Measurements from ENCODE around the gene CPHXL.

Gene CPHXL

DNA sequence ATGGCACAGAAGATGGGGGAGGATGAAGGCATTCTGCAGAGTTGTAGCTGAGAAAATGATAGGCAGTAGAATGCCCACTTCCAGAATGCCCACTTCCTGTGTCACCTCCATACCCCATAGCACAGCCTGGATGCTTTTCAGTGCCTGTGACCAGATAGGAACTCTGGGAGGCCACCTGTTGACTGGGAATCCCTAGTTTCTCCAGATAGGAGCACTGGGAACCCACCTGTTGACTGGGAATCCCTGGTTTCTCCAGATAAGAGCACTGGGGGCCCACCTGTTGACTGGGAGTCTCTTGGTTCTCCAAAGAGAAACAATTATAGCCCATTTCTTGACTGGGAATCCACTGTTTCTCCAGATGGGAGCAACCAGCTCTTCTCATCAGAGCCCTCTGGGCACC, 11.6 kb downstream of the CPHXL start:
- TF ChIP-seq, protein P1, sequence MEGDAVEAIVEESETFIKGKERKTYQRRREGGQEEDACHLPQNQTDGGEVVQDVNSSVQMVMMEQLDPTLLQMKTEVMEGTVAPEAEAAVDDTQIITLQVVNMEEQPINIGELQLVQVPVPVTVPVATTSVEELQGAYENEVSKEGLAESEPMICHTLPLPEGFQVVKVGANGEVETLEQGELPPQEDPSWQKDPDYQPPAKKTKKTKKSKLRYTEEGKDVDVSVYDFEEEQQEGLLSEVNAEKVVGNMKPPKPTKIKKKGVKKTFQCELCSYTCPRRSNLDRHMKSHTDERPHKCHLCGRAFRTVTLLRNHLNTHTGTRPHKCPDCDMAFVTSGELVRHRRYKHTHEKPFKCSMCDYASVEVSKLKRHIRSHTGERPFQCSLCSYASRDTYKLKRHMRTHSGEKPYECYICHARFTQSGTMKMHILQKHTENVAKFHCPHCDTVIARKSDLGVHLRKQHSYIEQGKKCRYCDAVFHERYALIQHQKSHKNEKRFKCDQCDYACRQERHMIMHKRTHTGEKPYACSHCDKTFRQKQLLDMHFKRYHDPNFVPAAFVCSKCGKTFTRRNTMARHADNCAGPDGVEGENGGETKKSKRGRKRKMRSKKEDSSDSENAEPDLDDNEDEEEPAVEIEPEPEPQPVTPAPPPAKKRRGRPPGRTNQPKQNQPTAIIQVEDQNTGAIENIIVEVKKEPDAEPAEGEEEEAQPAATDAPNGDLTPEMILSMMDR (conservative IDR thresholded peaks at IDR 0.05; ENCODE audit: low read depth, low read length), result no peak
- H3K4me3 ChIP-seq (ENCODE audit: low read depth, low read length), result no peak overlapping the region
- no peak for DNase-seq (ENCODE audit: low read depth)

DNA sequence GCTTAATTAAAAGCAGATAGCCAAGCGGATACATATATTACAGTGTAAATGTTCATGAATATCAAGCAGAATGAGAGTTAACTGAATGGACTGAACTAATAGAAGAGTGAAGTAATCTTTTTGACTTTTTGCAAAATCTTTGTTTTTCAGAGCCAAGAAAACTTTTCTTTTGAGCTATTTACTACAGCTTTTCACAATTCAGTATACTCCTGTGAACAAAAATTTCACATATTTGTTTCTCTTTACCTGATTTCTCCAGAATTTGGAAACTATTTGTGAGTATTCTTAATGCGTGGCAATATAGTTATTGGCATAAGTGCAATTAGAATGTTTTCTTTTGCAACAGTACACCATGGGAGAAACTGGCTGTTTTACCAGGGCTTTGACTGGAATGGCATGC, 15.9 kb downstream of the CPHXL start:
- no peak overlapping the region for H3K4me3 ChIP-seq (ENCODE audit: low read depth, low read length)
- TF ChIP-seq, protein P1 (conservative IDR thresholded peaks at IDR 0.05; ENCODE audit: low read depth, low read length), result no peak
- DNase-seq (ENCODE audit: low read depth), result no peak

DNA sequence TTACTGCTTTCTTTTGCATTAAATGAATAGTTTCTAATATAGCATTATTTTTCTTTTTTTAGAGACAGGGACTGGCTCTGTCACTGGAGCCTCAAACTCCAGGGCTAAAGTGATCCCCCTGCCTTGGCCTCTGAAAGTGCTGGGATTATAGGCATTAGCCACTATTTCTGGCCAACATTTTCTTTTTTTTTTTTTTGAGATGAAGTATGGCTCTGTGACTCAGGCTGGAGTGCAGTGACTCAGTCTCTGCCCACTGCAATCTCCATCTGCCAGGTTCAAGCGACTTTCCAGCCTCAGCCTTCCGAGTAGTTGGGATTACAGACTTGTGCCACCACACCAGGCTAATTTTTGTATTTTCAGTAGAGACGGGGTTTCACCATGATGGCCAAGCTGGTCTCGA, 23.0 kb downstream of the CPHXL start:
- no peak for DNase-seq (ENCODE audit: low read depth)
- H3K4me3 ChIP-seq (ENCODE audit: low read depth, low read length), result no peak overlapping the region
- TF ChIP-seq, protein P1 (conservative IDR thresholded peaks at IDR 0.05; ENCODE audit: low read depth, low read length), result no peak

- TF ChIP-seq, protein P1 (conservative IDR thresholded peaks at IDR 0.05; ENCODE audit: low read depth, low read length), result no peak
- no peak for DNase-seq (ENCODE audit: low read depth)
- no peak overlapping the region for H3K4me3 ChIP-seq (ENCODE audit: low read depth, low read length)
Measured at GRCh38 chr16:75702242-75702641, 24.0 kb downstream of the CPHXL start.

DNA sequence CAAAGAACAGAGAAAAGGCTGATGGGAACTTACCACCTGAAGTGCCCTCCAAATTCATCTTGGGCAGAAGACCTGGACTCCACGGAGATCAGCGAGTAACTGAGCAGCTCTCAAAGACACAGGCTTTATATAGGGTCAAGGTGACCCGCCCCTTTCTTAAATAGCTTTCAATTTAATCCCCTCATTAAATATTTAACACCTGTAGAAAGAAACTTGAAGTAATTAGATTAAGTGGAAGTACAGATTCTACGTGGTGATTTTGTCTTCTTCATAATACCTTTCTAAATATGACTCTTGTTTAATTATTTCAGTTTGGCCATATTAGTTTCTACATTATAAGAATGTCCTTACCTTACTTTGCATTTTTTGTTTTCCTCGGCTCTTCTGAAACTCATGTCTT, 24.9 kb downstream of the CPHXL start, which contains the start of gene DUXB:
DUXB (minus strand) TSS at position 101 of the 400 bp plus-strand sequence; CDS start at position 58, 43 bp downstream.
- no peak within 1 kb of the TSS for H3K4me3 ChIP-seq (ENCODE audit: low read depth, low read length)
- TF ChIP-seq, protein P1 (conservative IDR thresholded peaks at IDR 0.05; ENCODE audit: low read depth, low read length), result no peak
- DNase-seq (ENCODE audit: low read depth), result no peak

DNA sequence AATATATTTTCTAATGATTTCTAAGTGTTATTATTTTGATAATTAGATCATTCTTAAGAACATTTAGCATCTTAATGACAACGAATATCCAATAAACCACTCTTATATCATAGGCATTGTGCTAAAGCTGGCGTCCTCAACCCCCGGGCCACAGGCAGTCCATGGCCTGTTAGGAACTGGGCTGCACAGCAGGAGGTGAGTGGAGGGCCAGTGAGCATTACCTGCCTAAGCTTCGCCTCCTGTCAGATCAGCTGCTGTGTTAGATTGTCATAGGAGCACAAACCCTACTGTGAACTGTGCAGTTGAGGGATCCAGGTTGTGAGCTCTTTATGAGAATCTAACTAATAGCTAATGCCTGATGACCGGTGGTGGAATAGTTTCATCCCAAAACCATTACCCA, 28.7 kb downstream of the CPHXL start:
- no peak overlapping the region for H3K4me3 ChIP-seq (ENCODE audit: low read depth, low read length)
- DNase-seq (ENCODE audit: low read depth), result no peak
- TF ChIP-seq, protein P1 (conservative IDR thresholded peaks at IDR 0.05; ENCODE audit: low read depth, low read length), result no peak

- DNase-seq (ENCODE audit: low read depth), result no peak
Measured at GRCh38 chr16:75695708-75696107, 30.6 kb downstream of the CPHXL start.

More at GRCh38 chr16:75695708-75696107, 30.6 kb downstream of the CPHXL start:
- TF ChIP-seq, protein P1 (conservative IDR thresholded peaks at IDR 0.05; ENCODE audit: low read depth, low read length), result no peak
- H3K4me3 ChIP-seq (ENCODE audit: low read depth, low read length), result no peak overlapping the region
